Effector memory CD4-positive, alpha-beta T cell (primary cell): ENCODE data around the gene AZGP1.
"Not testable (repeated sequence)": the region's sequence is repeated elsewhere in the genome, so short reads cannot be mapped to it uniquely, and the experiment has no call there.

Experiments used
- DNase-seq, 3 donors: peaks; one replicate each; pipeline ENCODE4 v3.0.0-alpha.2; 2020
- H3K27ac ChIP-seq: 2 replicates; pipeline ENCODE4 v1.7.0; 2013; ENCODE audit warnings: mild to moderate bottlenecking, low read length, moderate library complexity; ENCODE audit not compliant: insufficient read depth, poor library complexity, severe bottlenecking
- H3K27me3 ChIP-seq: replicated peaks from 2 replicates; pipeline ENCODE4 v1.7.0; 2013; ENCODE audit warnings: mild to moderate bottlenecking, low read length; ENCODE audit not compliant: insufficient read depth, control insufficient read depth, poor library complexity, severe bottlenecking
- H3K36me3 ChIP-seq: 2 replicates; pipeline ENCODE4 v1.7.0; 2013; ENCODE audit warnings: mild to moderate bottlenecking, low read length, moderate library complexity; ENCODE audit not compliant: control insufficient read depth, insufficient read depth
- H3K4me1 ChIP-seq: 2 replicates; pipeline ENCODE4 v1.7.0; 2013; ENCODE audit warnings: low read length, mild to moderate bottlenecking; ENCODE audit not compliant: control insufficient read depth, insufficient read depth, poor library complexity, severe bottlenecking
- H3K4me3 ChIP-seq: 2 replicates; pipeline ENCODE4 v1.7.0; 2013; ENCODE audit warnings: low read length, low read depth, mild to moderate bottlenecking; ENCODE audit not compliant: insufficient read depth, poor library complexity, severe bottlenecking
- H3K9me3 ChIP-seq: 2 replicates; pipeline ENCODE4 v1.7.0; 2013; ENCODE audit warnings: mild to moderate bottlenecking, low read length, moderate library complexity; ENCODE audit not compliant: control insufficient read depth

Gene AZGP1

DNA sequence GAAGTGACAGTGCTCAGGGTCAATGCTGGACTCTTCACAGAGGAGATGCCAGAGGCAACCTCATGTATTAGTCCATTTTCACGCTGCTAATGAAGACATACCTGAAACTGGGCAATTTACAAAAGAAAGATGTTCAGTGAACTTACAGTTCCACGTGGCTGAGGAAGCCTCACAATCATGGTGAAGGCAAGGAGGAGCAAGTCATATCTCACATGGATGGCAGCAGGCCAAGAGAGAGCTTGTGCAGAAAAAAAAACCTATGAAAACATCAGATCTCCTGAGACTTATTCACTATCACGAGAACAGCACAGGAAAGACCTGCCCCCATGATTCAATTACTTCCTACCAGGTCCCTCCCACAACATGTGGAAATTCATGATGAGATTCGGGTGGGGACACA is 40.8 kb downstream of the AZGP1 start:
- not testable (repeated sequence) for H3K27me3 ChIP-seq, H3K27ac ChIP-seq, DNase-seq, H3K9me3 ChIP-seq, H3K36me3 ChIP-seq, H3K4me3 ChIP-seq, H3K4me1 ChIP-seq

GRCh38 chr7:99930376-99930775 is 45.5 kb downstream of the AZGP1 start:
- Histone ChIP-seq H3K27ac (no peak overlapping the region), H3K9me3 (no peaks in the 10 kb centered on the region), H3K4me3 (no peak overlapping the region), H3K36me3 (no peaks in the 10 kb centered on the region), H3K27me3 (peaks cover 4% of the 10 kb centered on the region), H3K4me1 (peaks cover 14% of the 10 kb centered on the region)
- no peak for DNase-seq

- Histone ChIP-seq H3K4me1 (peaks cover 14% of the 10 kb centered on the region), H3K27ac (no peak overlapping the region), H3K27me3 (peaks cover 4% of the 10 kb centered on the region), H3K9me3 (no peaks in the 10 kb centered on the region), H3K4me3 (no peak overlapping the region), H3K36me3 (no peaks in the 10 kb centered on the region)
- DNase-seq: no peak
Measured at GRCh38 chr7:99929730-99930053, 46.1 kb downstream of the AZGP1 start.

DNA sequence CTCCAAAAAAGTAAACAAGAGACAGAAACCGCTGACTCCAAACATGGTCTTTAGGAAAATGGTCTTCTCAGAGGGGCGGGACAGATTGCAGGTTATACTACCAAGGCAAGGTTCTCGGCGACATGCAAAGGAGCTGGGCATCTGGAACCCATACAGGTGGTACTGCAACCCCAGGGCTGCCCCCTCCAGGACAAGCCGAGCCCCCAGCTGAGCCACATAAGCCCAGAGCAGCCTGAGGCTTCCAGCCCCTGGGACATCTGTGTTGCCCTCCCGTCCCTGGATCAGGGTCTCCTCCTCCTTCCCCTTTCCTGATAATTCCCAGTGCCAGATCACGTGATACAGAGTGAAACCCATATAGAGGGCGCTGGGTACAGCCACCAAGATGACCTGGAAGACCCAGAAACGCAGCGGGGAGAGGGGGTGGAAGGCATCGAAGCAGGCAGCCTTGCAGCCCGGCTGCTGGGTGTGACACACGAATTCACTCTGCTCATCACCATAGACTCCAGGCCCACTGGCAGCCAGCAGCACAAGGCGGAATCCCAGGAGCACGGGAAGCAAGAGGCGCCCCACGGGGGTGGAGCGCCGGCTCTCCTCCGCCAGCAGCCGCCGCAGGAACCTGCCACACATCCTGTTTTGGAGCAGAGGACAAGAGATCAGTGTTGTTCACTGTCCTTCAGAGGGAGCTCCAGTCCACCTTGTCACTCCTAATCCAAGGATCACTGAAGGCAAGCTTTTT is 46.7 kb downstream of the AZGP1 start, which contains the start of gene GJC3:
Gene GJC3, minus strand, starts transcription at position 627 of the 736 bp plus-strand sequence. Its CDS starts 0 bp downstream, at position 627.
- H3K4me3 ChIP-seq: peak within 1 kb of the TSS; percentile 44
- H3K27ac ChIP-seq: no peak within 1 kb of the TSS
- DNase-seq: peak in 1 of 3 donors; percentile 11
- peaks cover 4% of the 10 kb centered on the region for H3K27me3 ChIP-seq
- no peaks in the 10 kb centered on the region for H3K36me3 ChIP-seq
- peaks cover 14% of the 10 kb centered on the region for H3K4me1 ChIP-seq
- no peaks in the 10 kb centered on the region for H3K9me3 ChIP-seq

- no peaks in the 10 kb centered on the region for H3K36me3 ChIP-seq
- H3K9me3 ChIP-seq: no peaks in the 10 kb centered on the region
- no peak for DNase-seq
- no peak overlapping the region for H3K4me3 ChIP-seq
- H3K27ac ChIP-seq: no peak overlapping the region
- peaks cover 14% of the 10 kb centered on the region for H3K4me1 ChIP-seq
- H3K27me3 ChIP-seq: no peaks in the 10 kb centered on the region
Measured at GRCh38 chr7:99928188-99928587, 47.6 kb downstream of the AZGP1 start.

DNA sequence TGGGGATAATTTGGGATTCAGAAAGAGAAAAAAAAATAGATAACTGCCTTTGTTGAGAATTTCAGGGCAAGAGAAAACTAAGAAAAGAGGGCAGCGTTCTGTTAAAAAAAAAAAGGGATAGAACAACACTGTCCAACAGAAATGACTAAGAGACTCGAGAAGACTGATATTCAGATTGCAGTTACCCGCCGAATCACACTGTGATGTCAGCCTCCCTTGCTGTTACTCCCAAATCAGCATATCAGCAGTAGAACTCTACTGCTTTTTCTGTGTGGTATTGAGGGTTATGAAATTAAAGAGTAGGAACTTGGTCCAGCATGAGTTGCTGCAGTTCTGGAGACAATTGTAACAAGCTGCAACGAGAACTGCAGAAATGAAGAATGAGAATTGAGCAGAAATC is 48.3 kb downstream of the AZGP1 start:
- H3K27ac ChIP-seq: no peak overlapping the region
- no peaks in the 10 kb centered on the region for H3K27me3 ChIP-seq
- DNase-seq: no peak
- H3K9me3 ChIP-seq: no peaks in the 10 kb centered on the region
- H3K36me3 ChIP-seq: no peaks in the 10 kb centered on the region
- H3K4me3 ChIP-seq: no peak overlapping the region
- H3K4me1 ChIP-seq: peaks cover 14% of the 10 kb centered on the region

DNA sequence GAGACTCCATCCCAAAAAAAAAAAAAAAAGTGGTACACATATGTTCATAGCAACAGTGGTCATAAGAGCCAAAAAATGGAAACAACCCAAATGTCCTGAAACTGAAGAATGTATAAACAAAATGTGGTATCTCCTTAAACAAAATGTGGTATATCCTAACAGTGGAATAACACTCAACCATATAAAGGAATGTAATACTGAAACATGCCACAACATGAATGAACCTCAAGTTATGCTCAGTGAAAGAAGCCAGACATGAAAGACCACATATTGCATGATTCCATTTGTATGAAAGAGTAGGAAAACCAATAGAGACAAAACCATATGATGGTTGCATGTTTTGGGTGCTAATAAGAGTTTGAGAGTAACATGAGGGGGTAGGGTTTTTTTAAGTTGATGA is 49.5 kb downstream of the AZGP1 start:
- Histone ChIP-seq H3K36me3 (no peaks in the 10 kb centered on the region), H3K9me3 (no peaks in the 10 kb centered on the region)

GRCh38 chr7:99923200-99923599 is 52.6 kb downstream of the AZGP1 start:
- no peak for DNase-seq
- Histone ChIP-seq H3K9me3 (no peaks in the 10 kb centered on the region), H3K36me3 (no peaks in the 10 kb centered on the region), H3K27ac (no peak overlapping the region), H3K27me3 (no peaks in the 10 kb centered on the region), H3K4me1 (peaks cover 3% of the 10 kb centered on the region), H3K4me3 (no peak overlapping the region)

More for the DNA sequence above, 49.5 kb downstream of the AZGP1 start:
- peaks cover 14% of the 10 kb centered on the region for H3K4me1 ChIP-seq
- H3K27ac ChIP-seq: no peak overlapping the region
- DNase-seq: no peak
- H3K27me3 ChIP-seq: no peaks in the 10 kb centered on the region
- H3K4me3 ChIP-seq: no peak overlapping the region

DNA sequence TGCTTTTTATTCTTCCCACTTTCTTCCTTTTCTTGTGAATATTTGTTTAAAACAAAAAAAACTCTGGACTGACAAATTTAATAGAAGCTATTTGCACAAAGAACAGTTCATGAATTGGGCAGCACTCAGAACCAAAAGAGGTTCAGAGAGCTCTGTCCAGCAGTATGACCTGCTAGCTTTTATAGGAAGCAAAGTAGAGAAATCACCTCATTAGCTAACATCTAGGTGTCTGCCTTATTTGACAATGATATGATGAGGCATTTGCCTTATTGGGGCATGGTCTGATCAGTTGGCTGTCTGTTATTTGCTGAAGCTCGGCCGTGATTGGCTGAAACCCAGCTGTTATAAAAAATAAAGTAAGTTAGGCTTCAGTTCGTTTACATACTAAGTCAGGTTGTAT is 55.7 kb downstream of the AZGP1 start:
- H3K9me3 ChIP-seq: no peaks in the 10 kb centered on the region
- no peaks in the 10 kb centered on the region for H3K27me3 ChIP-seq
- peaks cover 9% of the 10 kb centered on the region for H3K36me3 ChIP-seq
- peaks cover 18% of the 10 kb centered on the region for H3K4me1 ChIP-seq
- no peak for DNase-seq
- peak overlapping the region; percentile 91 for H3K27ac ChIP-seq
- H3K4me3 ChIP-seq: peak overlapping the region; percentile 82

DNA sequence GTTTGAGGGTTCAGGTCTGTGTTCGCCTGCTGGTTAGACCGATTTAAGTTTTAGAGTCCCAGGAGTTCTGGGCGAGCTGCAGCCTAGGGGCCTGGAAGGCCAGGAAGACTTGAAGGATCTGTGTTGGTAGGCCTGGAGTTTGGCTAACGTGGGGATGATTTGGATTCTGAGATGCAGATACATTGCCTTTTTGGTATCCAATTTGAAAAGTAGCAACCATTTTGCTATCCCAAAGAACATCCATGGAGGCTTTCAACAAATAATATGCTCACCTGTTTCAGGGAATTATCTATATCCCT is 56.1 kb downstream of the AZGP1 start:
- Histone ChIP-seq H3K36me3 (peaks cover 10% of the 10 kb centered on the region), H3K27me3 (no peaks in the 10 kb centered on the region), H3K27ac (peak overlapping the region; percentile 91), H3K9me3 (no peaks in the 10 kb centered on the region), H3K4me3 (peak overlapping the region; percentile 82), H3K4me1 (peaks cover 18% of the 10 kb centered on the region)
- DNase-seq: no peak
